Measurements from ENCODE around the gene ARV1. TPM values are rescaled to one million over a fixed set of nuclear protein-coding genes. Genes with fewer than 3 reads are reported as not detected.

The ARV1 gene
- polyA plus RNA-seq, 1 donor (not counting 4 experiments of a cell fraction or from before 2014, with no cell fraction given), result 38.1 TPM

DNA sequence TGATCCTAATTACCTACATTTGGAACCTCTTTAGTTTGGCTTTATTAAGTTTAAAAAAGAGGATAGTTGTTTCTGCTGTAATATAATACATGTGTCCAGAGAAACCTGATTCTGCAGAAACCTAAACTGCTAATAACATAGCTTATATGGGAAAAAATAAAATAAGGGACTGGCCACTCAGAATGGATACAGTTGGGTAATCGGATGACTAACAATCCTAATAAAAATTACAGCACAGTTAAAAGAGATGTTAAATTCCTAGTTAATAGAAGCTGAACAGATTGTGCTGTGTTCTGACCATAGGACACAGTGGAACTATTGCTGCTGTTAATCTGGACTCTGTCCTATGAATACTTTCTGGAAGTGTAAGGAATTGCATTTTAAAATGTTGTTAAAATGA lies 16.0 kb downstream of the ARV1 start:
- TF ChIP-seq EZH2 (IDR thresholded peaks at IDR 0.05; ENCODE audit: low read length), result no peak
- TF ChIP-seq, protein P1, sequence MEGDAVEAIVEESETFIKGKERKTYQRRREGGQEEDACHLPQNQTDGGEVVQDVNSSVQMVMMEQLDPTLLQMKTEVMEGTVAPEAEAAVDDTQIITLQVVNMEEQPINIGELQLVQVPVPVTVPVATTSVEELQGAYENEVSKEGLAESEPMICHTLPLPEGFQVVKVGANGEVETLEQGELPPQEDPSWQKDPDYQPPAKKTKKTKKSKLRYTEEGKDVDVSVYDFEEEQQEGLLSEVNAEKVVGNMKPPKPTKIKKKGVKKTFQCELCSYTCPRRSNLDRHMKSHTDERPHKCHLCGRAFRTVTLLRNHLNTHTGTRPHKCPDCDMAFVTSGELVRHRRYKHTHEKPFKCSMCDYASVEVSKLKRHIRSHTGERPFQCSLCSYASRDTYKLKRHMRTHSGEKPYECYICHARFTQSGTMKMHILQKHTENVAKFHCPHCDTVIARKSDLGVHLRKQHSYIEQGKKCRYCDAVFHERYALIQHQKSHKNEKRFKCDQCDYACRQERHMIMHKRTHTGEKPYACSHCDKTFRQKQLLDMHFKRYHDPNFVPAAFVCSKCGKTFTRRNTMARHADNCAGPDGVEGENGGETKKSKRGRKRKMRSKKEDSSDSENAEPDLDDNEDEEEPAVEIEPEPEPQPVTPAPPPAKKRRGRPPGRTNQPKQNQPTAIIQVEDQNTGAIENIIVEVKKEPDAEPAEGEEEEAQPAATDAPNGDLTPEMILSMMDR (optimal IDR thresholded peaks at IDR 0.05 in 1 of 3, IDR thresholded peaks at IDR 0.05 in 1 of 3, conservative IDR thresholded peaks at IDR 0.05 in 1 of 3; ENCODE audit: extremely low read depth in 1 of 3, insufficient read depth in 2 of 3, low read length in 3 of 3), result no peak
- Histone ChIP-seq H3K4me3 (ENCODE audit: control insufficient read depth in 2 of 3, extremely low read depth in 1 of 3, insufficient read depth in 2 of 3, low read depth in 1 of 3, low read length in 3 of 3) (no peak overlapping the region), H3K79me2 (ENCODE audit: control insufficient read depth, insufficient read depth, low read length) (no peaks in the 10 kb centered on the region), H3K9me1 (ENCODE audit: control insufficient read depth, extremely low read depth, insufficient read depth, low read length) (no peaks in the 10 kb centered on the region), H3K9me3 (ENCODE audit: control insufficient read depth, low read depth, low read length) (no peaks in the 10 kb centered on the region), H3K4me1 (ENCODE audit: control insufficient read depth, extremely low read depth, insufficient read depth, low read length) (no peaks in the 10 kb centered on the region), H4K20me1 (ENCODE audit: control insufficient read depth, extremely low read depth, insufficient read depth, low read length) (no peaks in the 10 kb centered on the region), H3K36me3 (ENCODE audit: control insufficient read depth in 2 of 2, extremely low read depth in 1 of 2, insufficient read depth in 2 of 2, low read length in 2 of 2) (peaks cover 26 to 39% of the 10 kb centered on the region in 2 experiments), H3K27me3 (ENCODE audit: control insufficient read depth, extremely low read depth, insufficient read depth, low read length) (no peaks in the 10 kb centered on the region), H3K4me2 (ENCODE audit: control insufficient read depth, extremely low read depth, insufficient read depth, low read depth, low read length) (no peak overlapping the region), H3K9ac (ENCODE audit: control insufficient read depth, extremely low read depth, insufficient read depth, low read length) (no peak overlapping the region), H2AFZ (ENCODE audit: control insufficient read depth, low read length) (no peak overlapping the region), H3K27ac (ENCODE audit: control insufficient read depth, insufficient read depth, low read length) (no peak overlapping the region)
- dilution Hi-C loops (cut with MboI; ENCODE audit: extremely low pct_ligation_motif_present, low sequenced_read_pairs), result no loop called here
- FAIRE-seq (no peak), DNase-seq (ENCODE audit: low read depth, low spot score) (no peak)

DNA sequence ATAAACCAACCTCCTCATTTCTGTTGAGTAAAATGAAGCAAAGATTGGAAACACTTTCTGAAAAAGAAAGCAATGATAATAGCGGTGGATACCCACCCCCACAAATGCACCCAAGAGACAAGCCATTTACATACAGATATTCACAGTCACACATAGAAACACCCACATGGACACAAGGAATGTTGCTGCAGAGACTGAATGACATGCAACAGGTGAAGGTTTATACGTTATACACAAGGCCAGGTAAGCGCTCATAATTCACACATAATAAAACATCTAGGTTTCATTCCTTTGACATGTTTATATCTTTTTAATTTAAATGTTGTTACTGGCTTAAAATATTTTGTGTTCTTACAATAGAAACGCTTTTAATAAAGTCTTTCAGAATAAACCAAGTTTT lies 21.3 kb downstream of the ARV1 start:
- FAIRE-seq, result no peak
- H3K4me2 ChIP-seq (ENCODE audit: control insufficient read depth, extremely low read depth, insufficient read depth, low read depth, low read length), result no peak overlapping the region
- TF ChIP-seq, protein P1 (optimal IDR thresholded peaks at IDR 0.05 in 1 of 3, IDR thresholded peaks at IDR 0.05 in 1 of 3, conservative IDR thresholded peaks at IDR 0.05 in 1 of 3; ENCODE audit: extremely low read depth in 1 of 3, insufficient read depth in 2 of 3, low read length in 3 of 3), result no peak
- no peak for TF ChIP-seq EZH2 (IDR thresholded peaks at IDR 0.05; ENCODE audit: low read length)
- H2AFZ ChIP-seq (ENCODE audit: control insufficient read depth, low read length), result no peak overlapping the region
- no peaks in the 10 kb centered on the region for H3K79me2 ChIP-seq (ENCODE audit: control insufficient read depth, insufficient read depth, low read length)
- no peak for DNase-seq (ENCODE audit: low read depth, low spot score)
- H3K4me3 ChIP-seq (ENCODE audit: control insufficient read depth in 2 of 3, extremely low read depth in 1 of 3, insufficient read depth in 2 of 3, low read depth in 1 of 3, low read length in 3 of 3), result no peak overlapping the region
- H3K9ac ChIP-seq (ENCODE audit: control insufficient read depth, extremely low read depth, insufficient read depth, low read length), result no peak overlapping the region
- H4K20me1 ChIP-seq (ENCODE audit: control insufficient read depth, extremely low read depth, insufficient read depth, low read length), result no peaks in the 10 kb centered on the region
- H3K27ac ChIP-seq (ENCODE audit: control insufficient read depth, insufficient read depth, low read length), result no peak overlapping the region
- H3K4me1 ChIP-seq (ENCODE audit: control insufficient read depth, extremely low read depth, insufficient read depth, low read length), result no peaks in the 10 kb centered on the region
- no peaks in the 10 kb centered on the region for H3K27me3 ChIP-seq (ENCODE audit: control insufficient read depth, extremely low read depth, insufficient read depth, low read length)
- H3K9me1 ChIP-seq (ENCODE audit: control insufficient read depth, extremely low read depth, insufficient read depth, low read length), result no peaks in the 10 kb centered on the region
- no peaks in the 10 kb centered on the region for H3K9me3 ChIP-seq (ENCODE audit: control insufficient read depth, low read depth, low read length)
- H3K36me3 ChIP-seq (ENCODE audit: control insufficient read depth in 2 of 2, extremely low read depth in 1 of 2, insufficient read depth in 2 of 2, low read length in 2 of 2), result peaks cover 33% of the 10 kb centered on the region in 2 experiments
- dilution Hi-C loops (cut with MboI; ENCODE audit: extremely low pct_ligation_motif_present, low sequenced_read_pairs), result no loop called here
